ENCODE data around the gene OMA1. TPM values are rescaled to one million over a fixed set of nuclear protein-coding genes. Genes with fewer than 3 reads are reported as not detected.

Gene OMA1
- total RNA-seq, 1 donor from 2014 or later, result 5.9 TPM

Other genes with a start within 250 kb of the OMA1 start
- not detected for gene TACSTD2, start 30.5 kb upstream of the OMA1 start, total RNA-seq (ENCODE audit: unreplicated experiment)
- gene MYSM1, start 153.3 kb upstream of the OMA1 start, total RNA-seq (ENCODE audit: unreplicated experiment), result 59.6 TPM
- 83.1 TPM for gene JUN, start 237.3 kb upstream of the OMA1 start, total RNA-seq (ENCODE audit: unreplicated experiment)